Measurements from ENCODE around the gene NUDT19.
"Not testable (repeated sequence)": the region's sequence is repeated elsewhere in the genome, so short reads cannot be mapped to it uniquely, and the experiment has no call there.

The NUDT19 gene

DNA sequence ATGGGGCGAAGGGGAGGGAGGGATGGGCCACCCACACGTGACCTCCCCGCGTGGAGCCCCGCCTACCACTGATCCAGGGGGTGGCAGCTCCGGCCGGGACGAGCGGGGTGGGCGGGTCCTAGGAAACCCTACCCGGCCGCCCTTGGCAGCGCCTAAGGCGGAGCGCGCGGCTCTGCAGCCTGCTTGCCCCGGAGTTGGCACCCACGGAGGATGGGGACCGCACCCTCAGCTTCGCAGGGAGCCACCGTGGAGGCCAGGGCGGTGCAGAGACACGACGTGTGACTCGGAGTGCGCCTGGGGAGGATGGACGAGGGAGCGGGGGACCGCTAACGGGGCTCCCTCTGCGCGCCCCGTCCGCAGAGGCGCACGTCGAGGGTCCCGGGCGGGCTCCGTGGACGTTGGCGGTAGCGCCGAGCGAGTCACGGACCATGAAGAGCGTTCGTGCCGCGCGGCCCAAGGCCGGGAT lies 15.9 kb upstream of the NUDT19 start, which contains the start of gene RGS9BP:
RGS9BP (plus strand) TSS at position 129 of the 466 bp plus-strand sequence. CDS start 416 bp downstream, outside the sequence.
- peak; percentile 70 for DNase-seq

GRCh38 chr19:32676186-32676894 lies 15.3 kb upstream of the NUDT19 start:
- DNase-seq = peak; percentile 38

- DNase-seq = no peak
These were observed 14.7 kb upstream of the NUDT19 start for GRCh38 chr19:32676895-32677359.

- DNase-seq = no peak
These were observed 14.0 kb upstream of the NUDT19 start for GRCh38 chr19:32677657-32678056.

DNA sequence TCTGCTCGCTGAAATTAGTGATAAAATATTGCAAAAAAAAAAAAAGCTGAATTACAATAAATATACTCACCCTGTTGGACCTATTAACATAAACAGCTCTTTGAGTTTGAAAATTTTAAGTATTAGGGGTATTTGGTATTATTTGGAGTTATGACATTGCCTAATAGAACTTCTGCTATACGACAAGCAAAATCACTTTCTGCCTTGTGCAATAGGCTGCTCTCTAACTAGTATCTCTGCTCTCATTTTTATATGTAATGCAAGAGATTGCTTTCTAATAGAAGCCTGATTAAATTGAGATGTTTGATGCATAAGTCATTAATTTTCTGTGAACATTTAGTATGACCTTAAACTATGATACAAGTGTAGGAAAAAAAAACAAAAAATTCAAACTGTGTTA lies 10.6 kb upstream of the NUDT19 start:
- DNase-seq = no peak

DNA sequence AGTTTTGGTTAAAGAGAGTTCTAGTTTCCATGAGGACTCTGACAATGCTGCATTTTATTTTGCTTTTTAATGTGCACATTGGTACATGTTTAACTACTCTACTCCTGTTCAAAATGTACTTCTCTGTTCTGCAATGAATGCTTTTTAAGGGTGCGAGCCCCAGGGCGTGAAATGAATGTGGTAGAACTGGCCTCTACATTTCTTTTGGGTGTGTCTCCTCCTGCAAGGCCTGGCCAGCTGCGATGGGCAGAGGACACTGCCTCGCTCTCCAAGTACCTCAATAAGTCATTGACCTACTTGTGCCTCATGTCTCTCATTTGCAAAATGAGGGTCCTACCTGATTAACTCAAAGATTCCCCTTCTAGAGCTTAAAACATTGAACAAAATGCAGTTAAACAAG lies 9.3 kb upstream of the NUDT19 start:
- DNase-seq = no peak

DNA sequence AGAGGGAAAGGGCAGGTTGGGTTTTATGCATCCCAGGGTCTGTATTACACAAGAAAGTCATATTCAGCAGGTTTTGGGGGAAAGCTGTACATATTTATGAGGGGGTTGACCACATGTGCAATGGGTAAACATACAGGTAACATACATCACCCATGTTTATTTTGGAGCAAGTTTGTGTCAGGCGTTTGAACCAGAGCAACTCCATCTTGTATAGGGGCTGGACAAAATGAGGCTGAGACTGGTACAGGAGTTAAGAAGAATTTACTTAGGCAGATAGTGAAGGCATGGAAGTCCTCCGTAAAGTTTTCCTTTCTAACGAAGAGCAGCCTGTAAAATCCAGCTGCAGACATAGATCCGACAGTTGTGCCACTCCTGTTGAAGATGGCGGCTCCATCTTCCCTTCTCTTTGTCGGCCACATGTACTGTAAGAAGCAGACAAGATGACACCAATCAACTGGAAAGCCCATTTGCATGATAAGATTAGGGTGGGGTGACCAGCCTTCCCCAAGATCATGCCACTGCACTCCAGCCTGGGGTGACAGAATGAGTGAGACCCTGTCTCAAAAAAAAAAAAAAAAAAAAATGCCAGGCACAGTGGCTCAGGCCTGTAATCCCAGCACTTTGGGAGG lies 4.7 kb upstream of the NUDT19 start:
- DNase-seq = no peak

DNA sequence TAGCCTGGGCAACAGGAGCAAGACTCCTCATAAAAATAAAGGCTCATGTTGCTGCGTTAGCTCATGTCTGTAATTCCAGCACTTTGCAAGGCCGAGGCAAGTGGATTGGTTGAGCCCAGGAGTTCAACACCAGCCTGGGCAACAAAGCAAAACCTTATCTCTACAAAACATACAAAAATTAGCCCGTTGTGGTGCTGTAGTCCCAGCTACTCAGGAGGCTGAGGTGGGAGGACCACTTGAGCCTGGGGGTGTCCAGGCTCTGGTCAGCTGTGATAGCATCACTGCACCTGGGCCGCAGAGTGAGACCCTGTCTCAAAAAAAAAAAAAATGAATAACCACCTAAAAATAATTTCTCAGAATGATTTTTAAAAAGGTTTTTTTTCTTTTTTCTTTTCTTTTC lies 3.9 kb upstream of the NUDT19 start:
- DNase-seq = no peak

DNA sequence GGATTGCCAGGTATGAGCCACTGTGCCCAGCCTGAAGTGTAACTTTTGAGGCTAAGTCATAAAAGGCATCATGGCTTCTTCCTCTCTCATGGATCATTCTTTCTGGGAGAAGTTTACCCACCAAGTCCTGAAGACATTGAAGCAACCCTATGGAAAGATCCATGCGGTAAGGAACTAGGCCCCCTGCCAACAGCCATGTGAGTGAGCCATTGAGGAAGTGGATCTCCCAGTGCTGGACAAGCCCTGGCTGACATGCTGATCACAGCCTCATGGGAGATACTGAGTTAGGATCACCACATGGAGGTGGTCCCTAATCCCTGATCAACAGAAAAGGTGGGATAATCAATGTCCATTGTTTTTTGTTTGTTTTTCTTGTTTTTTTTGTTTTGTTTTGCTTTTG lies 3.3 kb upstream of the NUDT19 start:
- DNase-seq = no peak

- peak; percentile 77 for DNase-seq
These were observed 518 bp downstream of the NUDT19 start for GRCh38 chr19:32691952-32692726.

DNA sequence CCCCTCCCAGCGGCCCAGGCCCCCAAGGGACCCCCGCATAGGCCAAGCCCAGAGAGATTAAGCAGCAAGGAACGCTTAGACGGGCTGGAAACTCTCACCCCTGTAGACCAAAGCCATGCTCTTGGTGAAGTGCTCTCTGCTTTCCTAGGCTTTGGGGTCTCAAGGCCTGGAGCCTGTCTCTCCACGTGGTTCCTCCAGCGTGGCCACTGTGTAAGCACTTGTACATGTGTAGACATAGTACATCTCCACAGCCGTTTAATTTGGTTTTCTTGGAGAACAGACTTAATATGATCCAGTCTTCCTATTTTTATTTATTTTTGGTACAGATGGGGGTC lies 1.1 kb downstream of the NUDT19 start:
- DNase-seq = no peak

DNA sequence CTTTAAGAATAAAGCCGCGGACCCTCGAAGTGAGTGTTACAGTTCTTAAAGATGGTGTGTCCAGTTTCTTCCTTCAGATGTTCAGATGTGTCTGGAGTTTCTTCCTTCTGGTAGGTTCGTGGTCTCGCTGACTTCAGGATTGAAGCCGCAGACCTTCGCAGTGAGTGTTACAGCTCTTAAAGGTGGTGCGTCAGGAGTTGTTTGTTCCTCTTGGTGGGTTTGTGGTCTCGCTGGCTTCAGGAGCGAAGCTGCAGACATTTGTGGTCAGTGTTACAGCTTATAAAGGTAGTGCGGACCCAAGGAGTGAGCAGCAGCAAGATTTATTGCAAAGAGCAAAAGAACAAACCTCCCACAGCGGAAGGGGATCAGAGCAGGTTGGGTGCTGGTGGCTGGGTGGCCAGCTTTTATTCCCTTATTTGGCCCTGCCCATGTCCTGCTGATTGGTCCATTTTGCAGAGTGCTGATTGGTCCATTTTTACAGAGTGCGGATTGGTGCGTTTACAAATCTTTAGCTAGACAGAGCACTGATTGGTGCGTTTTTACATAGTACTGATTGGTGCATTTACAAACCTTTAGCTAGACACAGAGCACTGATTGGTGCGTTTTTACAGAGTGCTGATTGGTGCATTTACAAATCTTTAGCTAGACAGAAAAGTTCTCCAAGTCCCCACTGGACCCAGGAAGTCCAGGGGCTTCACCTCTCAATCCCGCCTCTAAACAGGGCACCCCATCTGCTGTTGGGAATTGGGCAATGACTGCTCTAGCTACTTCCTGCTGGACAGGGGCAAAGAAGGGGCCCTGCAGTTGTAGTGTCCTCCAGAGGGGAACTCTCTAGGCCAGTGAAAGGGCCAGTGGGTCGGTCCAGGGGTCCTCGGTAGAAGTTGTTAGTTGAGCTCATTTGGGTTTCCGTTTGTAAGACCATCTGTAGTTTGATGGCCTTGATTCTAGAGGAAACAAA lies 1.8 kb downstream of the NUDT19 start:
- DNase-seq = peak; percentile 50

DNA sequence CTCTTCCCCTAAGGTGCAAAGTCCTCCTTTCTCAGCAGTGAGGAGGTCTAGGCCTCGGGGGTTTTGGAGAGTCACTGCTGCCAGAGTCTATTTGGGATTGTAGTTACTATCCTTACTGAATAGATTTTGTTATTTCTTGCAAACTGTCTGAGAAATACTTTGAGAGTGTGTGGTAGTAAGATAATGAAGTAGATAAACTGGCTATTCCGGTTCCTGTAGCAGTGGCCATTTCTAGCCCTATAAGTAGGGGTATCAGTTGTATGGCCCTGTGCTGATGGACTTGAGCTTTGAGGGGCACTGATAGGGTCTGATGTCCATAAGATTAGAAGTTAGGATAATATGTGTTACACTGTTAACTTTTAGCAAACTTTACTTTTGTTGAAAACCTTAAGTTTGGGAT lies 2.7 kb downstream of the NUDT19 start:
- DNase-seq = not testable (repeated sequence)

GRCh38 chr19:32694851-32695250 lies 3.2 kb downstream of the NUDT19 start:
- DNase-seq = not testable (repeated sequence)

DNA sequence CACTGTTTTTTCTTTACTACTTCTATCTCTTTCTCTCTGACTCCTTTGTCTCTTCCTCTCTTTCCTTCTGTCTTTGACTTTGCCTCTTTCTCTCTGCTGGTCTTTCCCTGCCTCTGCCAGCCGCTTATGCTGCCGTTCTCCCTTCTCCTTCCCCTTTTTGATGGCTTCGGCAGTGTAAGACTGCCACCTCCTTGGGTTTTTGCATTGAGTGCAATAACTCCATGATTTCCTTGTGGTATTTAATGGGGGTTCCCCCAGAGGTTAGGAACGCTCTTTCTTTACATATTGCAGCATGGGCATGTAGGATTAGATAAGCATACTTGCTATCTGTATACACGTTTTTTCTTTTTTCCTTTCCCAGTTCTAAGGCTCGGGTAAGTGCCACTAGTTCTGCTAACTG lies 3.9 kb downstream of the NUDT19 start:
- DNase-seq = not testable (repeated sequence)

DNA sequence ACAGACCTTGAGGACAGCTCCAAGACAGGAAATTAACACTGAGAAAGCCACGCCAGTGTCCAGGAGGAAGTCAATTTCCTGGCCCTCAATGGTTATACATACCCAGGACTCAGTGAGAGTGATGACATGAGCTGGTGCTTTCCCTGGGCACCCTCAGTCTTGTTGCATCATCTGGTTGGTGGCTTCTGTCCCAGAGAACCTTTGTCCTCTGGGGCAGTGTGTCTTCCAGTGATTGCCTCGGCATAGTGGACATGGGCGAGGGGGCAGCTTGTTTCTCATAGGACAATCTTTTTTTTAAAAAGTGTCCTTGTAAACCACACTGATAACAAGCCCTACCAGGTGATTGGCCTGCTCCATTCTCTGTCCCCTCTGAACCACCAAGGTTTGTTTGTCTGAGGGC lies 5.2 kb downstream of the NUDT19 start:
- DNase-seq = not testable (repeated sequence)

- DNase-seq = not testable (repeated sequence)
These were observed 8.5 kb downstream of the NUDT19 start for GRCh38 chr19:32700129-32700528.

DNA sequence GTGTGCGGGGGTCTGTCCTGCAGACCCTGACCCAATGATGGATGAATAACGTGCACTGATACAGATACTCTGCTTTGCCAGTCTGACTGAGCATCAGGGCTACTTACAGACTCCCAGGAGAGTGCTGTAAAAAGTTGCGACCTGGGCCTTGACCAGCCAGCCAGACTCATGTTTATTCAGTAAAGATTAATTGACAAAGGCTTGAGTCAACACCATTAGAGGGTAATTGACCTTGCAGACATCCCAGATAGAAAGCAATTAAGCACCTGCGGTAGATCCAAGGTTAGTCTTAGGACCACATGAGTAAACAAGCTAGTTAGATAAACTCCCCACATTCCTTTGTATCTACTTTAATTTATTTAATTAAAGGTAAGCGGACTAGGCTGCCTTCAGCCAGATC lies 10.4 kb downstream of the NUDT19 start:
- DNase-seq = no peak

DNA sequence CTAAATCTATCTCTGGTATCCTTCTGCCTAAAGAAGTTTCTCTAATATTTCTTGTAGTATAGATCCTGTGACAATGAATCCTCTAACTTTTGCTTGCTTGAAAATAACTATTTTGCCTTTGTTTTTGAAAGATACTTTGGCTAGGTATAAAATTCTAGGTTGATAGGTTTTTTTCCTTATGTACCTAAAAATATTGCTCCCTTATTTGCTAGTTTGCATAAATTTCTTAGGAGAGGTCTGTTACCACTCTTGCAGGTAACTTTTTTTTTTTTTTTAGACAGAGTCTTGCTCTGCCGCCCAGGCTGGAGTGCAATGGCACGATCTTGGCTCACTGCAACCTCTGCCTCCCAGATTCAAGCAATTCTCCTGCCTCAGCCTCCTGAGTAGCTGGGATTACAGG lies 12.4 kb downstream of the NUDT19 start:
- not testable (repeated sequence) for DNase-seq

DNA sequence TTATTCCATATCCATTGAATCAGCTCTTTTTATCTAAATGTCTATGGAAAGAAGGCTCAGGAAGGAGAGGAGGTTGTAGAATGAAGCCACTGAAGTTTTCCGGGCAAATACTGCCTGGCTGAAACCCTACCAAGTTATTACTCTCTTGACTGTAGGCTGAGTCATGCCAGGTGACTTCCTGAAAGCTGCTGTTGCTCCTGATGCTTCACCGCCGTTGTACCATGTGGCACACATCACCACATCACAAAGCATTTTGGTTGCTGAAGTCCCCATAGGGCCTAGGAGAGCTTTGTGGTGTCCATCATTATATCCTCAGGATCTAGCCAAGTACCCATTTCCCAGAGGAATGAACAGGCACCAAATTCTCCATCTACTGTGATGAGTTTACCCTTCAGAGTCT lies 16.8 kb downstream of the NUDT19 start:
- no peak for DNase-seq

DNA sequence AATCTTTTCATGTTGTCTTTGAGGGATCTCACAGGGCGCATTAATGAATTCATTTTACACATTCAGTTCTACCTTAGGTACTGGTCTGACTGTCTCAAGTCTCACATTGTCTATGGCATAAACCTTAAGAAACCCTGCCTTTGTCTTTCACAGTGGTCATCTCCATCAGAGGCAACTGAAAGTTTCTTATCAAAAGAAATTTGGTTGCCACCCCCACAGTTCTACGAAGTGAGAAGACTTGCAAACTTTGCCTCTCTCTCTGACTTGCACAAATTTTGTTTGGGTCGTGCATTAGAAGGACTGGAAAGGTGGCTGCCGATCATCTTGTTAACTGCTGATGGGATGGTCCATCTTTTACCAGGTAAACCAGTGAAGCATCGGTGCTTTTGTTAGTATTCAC lies 17.4 kb downstream of the NUDT19 start:
- DNase-seq = no peak

- DNase-seq = no peak
These were observed 20.1 kb downstream of the NUDT19 start for GRCh38 chr19:32711747-32712146.

DNA sequence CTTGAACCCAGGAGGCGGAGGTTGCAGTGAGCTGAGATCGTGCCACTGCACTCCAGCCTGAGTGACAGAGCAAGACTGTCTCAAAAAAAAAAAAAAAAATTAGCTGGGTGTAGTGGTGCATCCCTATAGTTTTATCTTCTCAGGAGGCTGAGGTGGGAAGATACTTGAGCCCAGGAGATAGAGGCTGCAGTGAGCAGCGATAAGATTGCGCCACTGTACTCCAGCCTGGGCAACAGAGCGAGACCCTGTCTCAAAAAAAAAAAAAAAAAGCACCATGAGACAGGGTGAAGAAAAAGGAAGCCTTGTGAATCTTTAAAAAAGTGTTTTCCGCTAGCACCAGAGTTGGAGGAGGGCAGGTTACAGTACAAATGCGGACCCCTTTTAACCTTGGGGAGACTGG lies 24.6 kb downstream of the NUDT19 start:
- DNase-seq = not testable (repeated sequence)

All from activated CD4-positive, CD25-positive, alpha-beta regulatory T cell treated with anti-CD3 and anti-CD28 coated beads, Interleukin-2, amount 50 U/mL, for 72 hours (primary cell).